Keratinocyte (primary cell): ENCODE data around the gene CD300LD.

Experiments
- EZH2 ChIP-seq: IDR thresholded peaks from one replicate; pipeline ENCODE4 v1.6.1; 2012; ENCODE audit warnings: inconsistent platforms, mild to moderate bottlenecking, low read length, moderate library complexity
- TF ChIP-seq, protein P1 (sequence below), 3 experiments: IDR thresholded peaks in 1 of 3; conservative IDR thresholded peaks in 1 of 3; optimal IDR thresholded peaks in 1 of 3; 2 replicates in 2 of 3; 3 replicates in 1 of 3; pipeline versions ENCODE3 to v1.5.1; 2011; ENCODE audit warnings: low read length in 3 of 3, mild to moderate bottlenecking in 3 of 3, moderate library complexity in 2 of 3, control low read depth in 1 of 3, inconsistent platforms in 1 of 3; ENCODE audit not compliant: insufficient read depth in 2 of 3; ENCODE audit errors: extremely low read depth in 1 of 3

DNA sequence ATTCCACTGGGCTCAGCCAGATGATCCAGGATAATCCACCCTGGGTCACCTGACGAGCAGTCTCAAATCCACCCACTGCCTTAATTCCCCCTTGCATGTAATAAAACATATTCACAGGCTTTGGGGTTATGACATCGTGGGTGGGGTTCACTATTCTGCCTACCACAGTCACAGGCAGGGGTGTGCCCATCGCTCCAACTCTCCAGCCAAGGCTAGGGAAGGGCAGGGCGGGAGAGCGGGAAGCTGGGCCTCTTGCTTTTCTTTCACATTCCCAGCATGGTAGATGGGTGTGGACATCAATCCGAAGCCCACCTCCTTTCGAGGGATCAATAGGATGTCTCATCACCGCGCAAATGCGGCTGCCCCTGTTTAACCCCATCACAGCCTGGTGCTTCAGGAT, 12.7 kb upstream of the CD300LD start:
- TF ChIP-seq, protein P1, sequence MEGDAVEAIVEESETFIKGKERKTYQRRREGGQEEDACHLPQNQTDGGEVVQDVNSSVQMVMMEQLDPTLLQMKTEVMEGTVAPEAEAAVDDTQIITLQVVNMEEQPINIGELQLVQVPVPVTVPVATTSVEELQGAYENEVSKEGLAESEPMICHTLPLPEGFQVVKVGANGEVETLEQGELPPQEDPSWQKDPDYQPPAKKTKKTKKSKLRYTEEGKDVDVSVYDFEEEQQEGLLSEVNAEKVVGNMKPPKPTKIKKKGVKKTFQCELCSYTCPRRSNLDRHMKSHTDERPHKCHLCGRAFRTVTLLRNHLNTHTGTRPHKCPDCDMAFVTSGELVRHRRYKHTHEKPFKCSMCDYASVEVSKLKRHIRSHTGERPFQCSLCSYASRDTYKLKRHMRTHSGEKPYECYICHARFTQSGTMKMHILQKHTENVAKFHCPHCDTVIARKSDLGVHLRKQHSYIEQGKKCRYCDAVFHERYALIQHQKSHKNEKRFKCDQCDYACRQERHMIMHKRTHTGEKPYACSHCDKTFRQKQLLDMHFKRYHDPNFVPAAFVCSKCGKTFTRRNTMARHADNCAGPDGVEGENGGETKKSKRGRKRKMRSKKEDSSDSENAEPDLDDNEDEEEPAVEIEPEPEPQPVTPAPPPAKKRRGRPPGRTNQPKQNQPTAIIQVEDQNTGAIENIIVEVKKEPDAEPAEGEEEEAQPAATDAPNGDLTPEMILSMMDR (optimal IDR thresholded peaks at IDR 0.05 in 1 of 3, IDR thresholded peaks at IDR 0.05 in 1 of 3, conservative IDR thresholded peaks at IDR 0.05 in 1 of 3; ENCODE audit: extremely low read depth in 1 of 3, insufficient read depth in 2 of 3, low read length in 3 of 3), result no peak
- no peak for TF ChIP-seq EZH2
